Hematopoietic multipotent progenitor cell treated with erythropoietin and hydrocortisone succinate and interleukin-3 and kit ligand, for 15 days (in vitro differentiated cells): ENCODE results near the gene KRT37.

Experiments used
- DNase-seq: peaks from one replicate; pipeline ENCODE4 v3.0.0-alpha.2; 2015; ENCODE audit warnings: low spot score

The KRT37 gene

GRCh38 chr17:41424111-41424635, at the start of gene KRT37:
Gene KRT37 (minus strand): TSS chr17:41424585. CDS start chr17:41424523, 62 bp downstream.
- no peak for DNase-seq

- no peak for DNase-seq
Measured at GRCh38 chr17:41468346-41468745, 44.0 kb upstream of the KRT37 start.

DNA sequence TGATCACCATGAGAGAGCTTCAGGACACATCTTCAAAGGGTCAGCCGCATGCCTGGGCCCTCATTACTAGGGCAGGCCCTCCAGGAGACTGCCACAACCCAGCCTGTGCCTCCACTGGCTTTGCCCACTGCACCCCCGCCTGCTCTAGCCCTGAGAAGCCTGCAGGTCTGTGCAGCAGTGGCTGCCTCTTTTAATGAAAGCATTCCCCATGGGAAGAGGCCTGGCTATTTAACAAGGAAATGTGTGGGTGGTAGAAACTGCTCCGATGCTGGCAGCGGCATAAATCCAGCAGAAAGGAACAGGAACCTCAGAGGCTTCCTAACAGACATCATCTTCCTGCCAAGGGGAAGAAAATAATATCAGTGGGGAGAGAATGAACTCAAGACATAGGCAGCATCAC, 43.2 kb upstream of the KRT37 start:
- DNase-seq = no peak

GRCh38 chr17:41466988-41467387, 42.6 kb upstream of the KRT37 start, which contains the start of gene KRT32:
Gene KRT32 (minus strand): TSS chr17:41467386. CDS start chr17:41467325, 61 bp downstream.
- DNase-seq = no peak

GRCh38 chr17:41464682-41465081, 40.3 kb upstream of the KRT37 start:
- no peak for DNase-seq

GRCh38 chr17:41464173-41464572, 39.8 kb upstream of the KRT37 start:
- DNase-seq = no peak

DNA sequence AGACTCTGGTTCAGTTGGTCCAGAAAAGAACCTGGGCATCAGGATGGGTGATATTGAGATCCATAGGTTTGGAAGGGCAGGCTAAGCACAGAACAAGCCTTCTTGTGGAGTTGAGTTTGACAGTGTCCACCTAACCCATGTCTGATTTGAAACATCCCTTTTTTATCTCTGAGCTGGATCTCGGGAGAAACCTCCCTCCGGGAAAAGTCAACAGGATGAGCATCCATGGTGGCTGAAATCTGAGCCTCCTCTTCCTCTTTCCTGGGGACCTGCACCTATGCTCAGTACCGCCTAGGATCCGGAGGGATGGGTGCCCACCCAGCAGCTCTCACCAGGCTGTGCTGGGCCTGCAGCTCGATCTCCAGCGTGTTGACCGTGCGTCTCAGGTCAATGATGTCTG, 39.4 kb upstream of the KRT37 start:
- no peak for DNase-seq

DNA sequence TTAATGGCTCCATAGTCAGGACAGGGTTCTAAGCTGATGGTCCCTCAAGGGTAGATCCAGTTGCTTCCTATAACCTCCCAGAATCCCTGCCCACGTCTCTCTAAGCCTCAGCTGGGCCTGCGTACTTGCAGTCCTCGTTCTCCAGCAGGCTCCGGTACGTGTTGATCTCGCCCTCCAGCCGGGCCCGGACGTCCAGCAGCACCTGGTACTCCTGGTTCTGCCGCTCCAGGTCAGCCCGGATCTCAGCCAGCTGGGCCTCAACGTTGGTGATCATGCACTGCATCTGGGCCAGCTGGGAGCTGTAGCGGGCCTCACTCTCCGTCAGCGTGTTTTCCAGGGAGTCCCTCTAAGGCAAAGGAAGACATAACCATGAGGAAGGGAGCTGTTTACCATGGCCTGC, 38.3 kb upstream of the KRT37 start:
- DNase-seq = no peak

DNA sequence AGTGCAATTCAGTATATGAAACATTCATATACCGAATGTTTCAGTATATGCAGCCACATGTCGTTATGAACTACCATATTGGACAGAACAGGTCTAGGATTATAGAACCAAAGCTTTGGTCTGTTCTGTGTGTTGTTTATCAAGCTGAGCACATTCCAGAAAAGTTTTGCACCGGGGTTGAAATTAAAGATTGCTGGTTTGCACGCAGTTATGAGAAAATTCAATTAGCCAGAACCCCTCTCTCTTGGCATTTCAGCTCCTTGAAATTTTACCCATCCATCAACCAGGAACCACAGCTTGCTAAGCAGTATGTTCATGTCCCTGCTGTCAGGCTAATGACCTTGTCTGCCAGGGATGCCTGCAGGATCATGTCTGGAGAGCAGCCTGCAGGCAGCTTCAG, 33.3 kb upstream of the KRT37 start:
- DNase-seq = no peak

- DNase-seq = no peak
Measured at GRCh38 chr17:41456204-41456603, 31.8 kb upstream of the KRT37 start.

DNA sequence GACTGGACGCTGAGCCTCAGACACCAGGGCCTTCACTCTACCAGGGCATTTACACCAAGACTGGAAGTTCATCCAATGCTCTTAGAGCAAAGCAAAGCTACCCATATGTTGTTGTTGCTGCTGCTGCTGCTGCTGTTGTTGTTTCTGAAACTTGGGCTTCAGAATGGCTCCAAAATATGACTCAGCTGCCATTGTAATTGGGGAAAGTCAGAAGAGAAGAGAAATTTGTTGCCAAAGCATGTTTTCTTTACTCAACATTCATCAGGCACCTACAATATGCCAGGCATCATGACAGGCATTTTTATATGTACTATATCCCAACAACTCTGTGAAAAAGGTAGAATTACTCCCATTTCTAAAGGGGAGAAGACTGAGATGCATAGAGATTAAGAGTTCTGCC, 30.9 kb upstream of the KRT37 start:
- DNase-seq = no peak

DNA sequence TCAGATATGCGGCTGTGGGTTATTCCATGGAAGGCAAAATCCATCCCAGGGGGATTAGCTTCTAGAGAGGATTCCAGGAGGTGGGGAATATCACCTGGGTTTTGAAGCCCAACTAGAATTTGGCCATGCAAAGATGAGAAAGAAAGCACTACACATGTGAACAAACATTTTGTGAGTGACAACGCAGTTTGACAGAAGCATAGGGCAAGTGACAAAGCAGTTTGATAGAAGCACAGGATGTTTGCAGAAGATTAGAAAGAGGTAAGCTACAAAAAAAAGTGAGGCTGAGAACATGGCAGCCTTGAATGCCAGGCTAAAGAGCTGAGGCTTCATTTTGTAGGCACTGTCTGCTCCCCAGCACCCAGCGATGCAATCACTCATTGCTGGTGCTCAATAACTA, 28.7 kb upstream of the KRT37 start:
- no peak for DNase-seq

DNA sequence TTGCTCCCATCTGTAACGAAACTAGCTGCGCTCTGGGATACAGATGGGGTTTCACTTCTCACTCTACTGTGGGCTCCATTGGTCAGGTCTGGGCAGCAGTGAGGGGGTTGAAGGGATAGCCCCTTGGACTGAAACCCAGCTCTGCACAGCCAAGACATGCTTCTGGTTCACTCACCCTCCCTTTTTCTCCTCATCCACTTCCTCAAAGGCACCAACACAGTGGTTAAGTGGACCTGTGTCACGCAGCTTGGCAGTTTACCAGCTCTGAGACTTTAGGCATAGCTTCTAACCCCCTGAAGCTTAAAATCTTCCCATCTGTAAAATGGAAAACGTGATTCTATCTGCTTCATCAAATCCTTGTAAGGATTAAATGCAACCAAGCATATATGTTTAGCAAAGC, 27.9 kb upstream of the KRT37 start:
- no peak for DNase-seq

- DNase-seq = no peak
Measured at GRCh38 chr17:41451154-41451728, 26.9 kb upstream of the KRT37 start.

DNA sequence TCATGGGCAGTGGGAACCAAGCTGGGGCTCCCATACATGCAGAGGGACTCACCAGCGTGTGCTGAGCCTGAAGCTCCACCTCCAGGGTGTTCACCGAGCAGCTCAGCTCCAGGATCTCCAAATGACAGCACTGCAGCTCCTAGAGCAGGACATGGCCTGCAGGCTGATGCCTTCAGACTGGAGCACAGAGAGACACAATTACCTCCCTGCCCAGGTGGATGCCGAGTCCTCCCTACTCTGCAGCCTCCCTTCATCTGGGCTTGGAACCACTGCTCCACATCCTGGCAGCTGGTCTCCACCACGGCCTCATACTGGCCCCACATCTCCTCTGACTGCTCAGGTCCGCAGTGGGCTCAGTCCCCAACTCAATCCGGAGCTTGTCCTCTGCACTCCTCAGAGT, 24.6 kb upstream of the KRT37 start:
- no peak for DNase-seq

DNA sequence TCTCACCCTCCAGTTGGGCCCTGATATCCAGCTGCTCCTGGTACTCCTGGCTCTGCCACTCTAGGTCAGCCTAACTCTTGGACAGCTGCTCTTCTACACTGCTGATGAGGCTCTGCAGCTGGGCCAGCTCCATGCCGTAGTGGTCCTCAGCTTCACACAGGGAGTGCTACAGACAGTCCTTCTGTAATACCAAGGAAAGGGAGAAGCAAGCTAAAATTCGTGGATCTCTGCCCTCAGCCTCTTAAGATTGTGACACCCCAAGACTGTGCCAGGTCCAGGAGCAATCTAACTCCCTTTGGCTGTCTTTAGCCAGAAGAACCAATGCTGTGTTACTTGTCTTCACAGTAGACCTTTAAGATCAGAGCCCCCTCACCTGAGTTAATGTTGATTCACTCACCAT, 24.1 kb upstream of the KRT37 start:
- DNase-seq = no peak

GRCh38 chr17:41446806-41447205, 22.4 kb upstream of the KRT37 start:
- no peak for DNase-seq

- no peak for DNase-seq
Measured at GRCh38 chr17:41444640-41445039, 20.3 kb upstream of the KRT37 start.

DNA sequence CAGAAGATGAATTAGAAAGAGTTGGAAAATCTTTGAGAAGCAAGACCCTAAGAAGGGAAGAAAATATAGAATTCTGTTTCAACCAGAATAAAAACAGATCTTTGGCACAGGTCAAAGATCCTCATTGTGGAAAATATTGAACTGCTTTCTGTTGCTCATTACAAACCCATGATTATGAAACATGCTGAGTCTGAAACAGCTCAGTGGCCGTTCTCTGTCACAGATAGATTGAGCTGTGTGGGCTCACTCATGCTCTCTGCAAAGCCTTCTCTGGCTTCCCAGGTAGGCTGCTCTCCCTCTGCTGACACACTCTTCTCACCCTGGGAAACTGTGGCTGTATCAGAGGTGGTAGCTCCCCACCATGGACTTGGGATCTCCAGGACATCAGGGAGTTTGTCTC, 19.8 kb upstream of the KRT37 start:
- DNase-seq = no peak

GRCh38 chr17:41442739-41443138, 18.4 kb upstream of the KRT37 start:
- DNase-seq = no peak

DNA sequence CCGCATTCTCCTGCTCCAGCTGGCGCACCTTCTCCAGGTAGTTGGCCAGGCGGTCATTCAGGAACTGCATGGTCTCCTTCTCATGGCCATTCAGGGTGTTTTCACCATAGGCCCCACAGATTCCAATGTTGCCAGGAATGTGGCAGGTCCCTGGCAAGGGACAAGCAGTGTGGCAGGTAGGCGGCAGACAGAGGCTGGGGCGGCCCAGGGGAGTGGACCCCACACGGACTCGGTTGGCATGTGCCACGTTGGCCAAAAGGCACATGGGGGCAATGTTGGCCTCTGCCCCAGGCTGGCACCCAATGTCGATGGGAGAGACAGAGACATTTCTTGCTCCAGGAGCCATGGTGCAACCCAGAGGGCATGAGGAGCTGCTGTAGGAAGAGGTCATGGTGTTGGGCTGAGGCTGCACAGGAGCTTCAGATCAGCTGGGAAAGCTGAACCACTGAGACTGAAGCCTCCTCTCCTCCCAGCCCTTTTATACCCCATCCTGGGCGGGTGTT, 16.2 kb upstream of the KRT37 start, which contains the start of gene KRT38:
TSS of gene KRT38 (minus strand) at position 453 of the 503 bp plus-strand sequence. CDS start at position 391, 62 bp downstream.
- DNase-seq = no peak

GRCh38 chr17:41439375-41439774, 15.0 kb upstream of the KRT37 start:
- no peak for DNase-seq

GRCh38 chr17:41437769-41438168, 13.4 kb upstream of the KRT37 start:
- DNase-seq = no peak

DNA sequence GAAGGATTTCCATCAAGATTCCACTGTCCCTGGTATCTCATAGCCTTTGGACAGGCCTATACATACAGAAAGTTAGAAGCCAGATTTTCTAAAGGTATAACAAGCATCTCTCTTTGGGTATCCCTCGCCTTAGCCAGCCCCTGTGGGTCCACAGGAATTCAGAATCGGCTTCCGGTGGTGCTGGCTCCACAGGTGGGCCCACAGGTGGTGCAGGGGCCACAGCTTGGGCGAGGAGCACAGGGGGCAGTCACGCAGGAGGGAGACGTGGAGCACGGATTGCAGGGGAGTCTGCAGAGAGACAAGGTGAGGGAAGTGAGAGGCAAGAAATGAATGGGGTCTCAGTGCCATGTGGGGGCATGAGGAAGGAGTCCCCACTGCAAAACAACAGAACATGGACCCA, 12.9 kb upstream of the KRT37 start:
- DNase-seq = no peak
